Hippocampal formation (tissue), 2 donors: ENCODE data around the gene PLEKHH3.

Experiments
- DNase-seq, 2 donors: peaks; one replicate each; lab custom pipeline; 2025; lab: John Stamatoyannopoulos, UW

Gene PLEKHH3, protein sequence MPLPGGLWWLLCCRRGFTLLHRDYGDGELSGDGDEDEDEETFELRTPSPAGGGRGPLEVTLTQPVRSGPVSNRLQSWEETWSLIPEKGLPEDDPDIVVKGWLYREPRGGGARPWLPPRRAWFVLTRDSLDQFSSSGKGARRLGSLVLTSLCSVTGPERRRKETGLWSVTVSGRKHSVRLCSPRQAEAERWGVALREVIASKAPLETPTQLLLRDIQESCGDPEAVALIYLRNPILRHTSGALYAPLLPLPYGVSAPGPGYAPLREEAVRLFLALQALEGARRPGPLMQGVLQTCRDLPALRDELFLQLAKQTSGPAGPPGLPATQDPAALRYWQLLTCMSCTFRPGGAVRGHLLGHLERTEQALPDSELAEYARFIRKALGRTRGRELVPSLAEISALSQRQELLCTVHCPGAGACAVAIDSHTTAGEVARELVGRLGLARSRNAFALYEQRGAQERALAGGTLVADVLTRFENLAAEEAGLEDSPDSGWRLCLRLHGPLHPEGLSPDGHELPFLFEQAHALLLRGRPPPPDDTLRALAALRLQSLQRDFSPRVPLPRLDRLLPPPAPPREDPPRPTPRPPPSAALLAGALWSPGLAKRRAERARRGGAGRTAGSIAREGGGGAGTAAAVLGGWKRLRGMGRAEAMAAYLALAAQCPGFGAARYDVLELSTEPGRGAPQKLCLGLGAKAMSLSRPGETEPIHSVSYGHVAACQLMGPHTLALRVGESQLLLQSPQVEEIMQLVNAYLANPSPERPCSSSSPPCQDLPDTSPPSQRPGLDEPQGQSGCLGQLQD

DNA sequence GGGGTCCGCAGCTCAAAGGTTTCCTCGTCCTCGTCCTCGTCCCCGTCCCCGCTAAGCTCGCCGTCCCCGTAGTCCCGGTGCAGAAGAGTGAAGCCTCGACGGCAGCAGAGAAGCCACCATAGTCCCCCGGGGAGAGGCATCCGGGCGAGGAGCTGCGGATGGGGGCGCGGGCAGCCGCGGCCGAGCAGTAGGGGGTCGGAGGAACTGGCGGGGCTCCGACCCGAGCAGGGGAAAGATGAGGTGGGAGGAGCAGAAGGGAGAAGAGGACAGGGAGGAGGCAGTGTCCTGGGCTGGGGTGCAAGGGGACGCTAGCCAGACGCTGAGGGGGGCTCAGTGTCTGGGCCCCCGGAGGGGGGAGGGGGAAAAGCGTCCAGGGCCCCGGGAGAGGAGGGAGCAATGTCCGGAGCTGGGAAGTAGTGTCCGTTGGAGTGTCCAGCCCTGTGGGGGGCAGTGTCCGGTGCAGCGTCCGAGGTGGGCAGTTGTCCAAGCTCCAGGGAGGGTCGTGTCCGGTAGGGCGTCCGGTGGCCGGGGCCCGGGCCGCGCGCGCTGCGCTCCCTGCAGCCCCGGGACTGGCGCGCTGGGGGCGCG, at the start of gene PLEKHH3:
Gene PLEKHH3 (minus strand): TSS at position 571 of the 588 bp plus-strand sequence. CDS start 431 bp downstream, at position 140.
- no peak for DNase-seq

DNA sequence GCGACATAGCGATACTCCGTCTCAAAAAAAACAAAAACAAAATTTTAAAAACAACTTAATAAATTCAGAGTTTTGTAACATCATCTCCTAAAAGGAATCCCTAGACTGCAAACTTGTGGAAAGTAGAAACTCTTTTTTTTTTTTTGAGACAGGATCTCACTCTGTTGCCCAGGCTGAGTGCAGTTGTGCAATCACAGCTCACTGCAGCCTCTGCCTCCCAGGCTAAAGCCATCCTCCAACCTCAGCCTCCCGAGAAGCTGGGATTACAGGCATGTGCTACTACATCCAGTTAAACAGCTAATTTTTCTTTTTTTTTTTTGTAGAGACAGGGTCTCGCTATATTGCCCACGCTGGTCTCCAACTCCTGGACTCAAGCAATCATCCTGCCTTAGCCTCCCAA, 48.3 kb upstream of the PLEKHH3 start:
- no peak for DNase-seq

DNA sequence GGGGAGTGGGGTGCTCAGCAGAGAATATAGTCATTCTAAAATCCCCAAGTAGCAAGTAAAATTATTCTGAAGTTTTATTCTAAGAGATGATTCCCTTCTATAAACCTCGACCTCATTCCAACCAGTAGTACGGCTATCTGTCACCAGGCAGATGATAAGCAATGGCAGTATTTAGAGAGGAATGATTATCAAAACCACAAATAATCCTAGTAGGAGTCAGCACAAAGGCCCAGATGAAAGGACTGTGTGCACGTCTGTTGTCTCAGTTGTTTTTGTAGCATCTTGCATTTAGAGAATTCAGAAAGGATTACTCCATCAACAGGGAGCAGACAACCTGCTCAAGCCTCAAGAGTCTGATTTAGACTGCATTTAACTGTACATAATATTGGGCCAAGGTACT, 46.8 kb upstream of the PLEKHH3 start:
- no peak for DNase-seq

DNA sequence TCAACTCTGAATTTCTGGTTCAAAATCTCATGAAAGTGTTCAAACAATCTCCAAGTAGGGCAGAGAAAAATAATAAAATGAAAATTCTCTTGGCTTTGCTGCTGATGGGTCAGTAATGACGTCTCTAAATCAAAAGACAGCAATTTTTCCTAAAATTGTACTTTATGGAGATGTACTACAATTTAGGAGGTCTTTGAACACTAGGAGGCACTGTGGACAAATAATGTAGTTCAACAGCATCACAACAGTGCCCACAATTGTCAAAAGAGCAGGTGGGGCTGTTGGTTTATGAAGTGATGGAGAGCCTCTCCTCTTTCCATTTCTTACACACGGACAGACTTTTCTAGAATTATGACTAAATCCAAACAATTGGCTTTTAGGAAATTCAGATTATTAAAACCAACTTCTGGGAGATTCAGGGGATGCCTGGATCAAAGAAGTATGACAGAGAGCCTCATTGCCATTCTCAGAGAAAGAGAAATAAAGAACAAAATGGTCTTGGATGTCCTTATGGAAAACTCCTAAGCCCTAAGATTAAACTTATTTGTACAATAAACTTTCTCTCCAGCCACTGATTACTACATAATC, 44.3 kb upstream of the PLEKHH3 start:
- DNase-seq: peak in 1 of 2 donors; percentile 55

DNA sequence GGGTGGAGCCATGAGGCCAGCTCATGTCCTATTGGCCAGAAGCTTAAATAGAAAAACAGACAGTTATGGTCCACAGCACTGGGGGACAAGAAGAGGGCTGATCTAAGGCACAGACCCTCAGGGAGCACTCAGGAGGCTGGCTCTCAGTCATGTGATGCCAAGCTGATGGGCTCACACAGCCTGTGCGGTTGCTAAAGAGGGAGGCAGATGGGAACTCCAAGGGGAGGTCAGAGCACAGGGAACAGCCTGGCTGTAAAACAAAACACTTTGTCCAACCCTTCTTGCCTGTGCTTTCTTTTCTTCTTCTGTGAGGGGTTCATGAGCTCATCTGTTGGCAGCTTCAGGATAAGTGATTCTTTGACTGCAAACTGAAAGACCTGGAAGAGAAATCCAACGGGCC, 32.8 kb upstream of the PLEKHH3 start:
- DNase-seq: peak in 1 of 2 donors; percentile 6

DNA sequence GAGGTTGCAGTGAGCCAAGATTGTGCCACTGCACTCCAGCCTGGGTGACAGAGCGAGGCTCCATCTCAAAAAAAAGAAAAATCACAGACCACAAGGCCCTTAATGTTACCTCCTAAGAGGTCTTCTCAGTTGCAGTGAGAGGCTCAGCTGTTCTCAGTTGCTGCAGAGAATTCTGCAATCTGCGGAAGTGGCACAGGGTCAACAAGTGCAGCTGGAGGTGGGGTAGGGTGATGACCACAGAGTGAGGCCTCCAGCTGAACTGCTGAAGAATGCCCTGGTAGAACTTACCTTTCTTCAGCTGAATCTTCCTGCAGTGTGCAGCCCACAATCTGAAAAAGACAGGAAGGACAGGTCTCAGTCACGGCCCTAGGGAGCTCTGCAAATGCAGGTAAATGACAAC, 31.8 kb upstream of the PLEKHH3 start:
- DNase-seq: no peak

DNA sequence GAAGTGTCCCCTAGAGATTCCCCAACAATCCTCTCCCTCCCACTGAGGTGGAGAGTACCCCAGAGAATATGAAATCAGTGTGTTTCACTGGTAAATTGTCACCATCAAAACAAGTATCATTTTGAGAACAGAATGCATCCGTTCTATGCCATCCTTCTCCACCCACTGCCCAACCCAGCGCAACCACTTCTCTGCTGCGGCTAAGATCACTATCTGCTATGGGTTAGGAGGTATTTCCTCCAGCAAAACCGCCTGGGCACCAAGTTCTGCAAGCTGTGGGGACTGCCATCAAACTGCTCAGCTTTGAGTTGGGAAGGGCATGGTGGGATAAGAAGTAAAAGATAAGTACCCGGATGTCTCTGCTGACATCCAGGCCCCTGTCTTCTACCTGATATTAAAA, 29.9 kb upstream of the PLEKHH3 start:
- no peak for DNase-seq

DNA sequence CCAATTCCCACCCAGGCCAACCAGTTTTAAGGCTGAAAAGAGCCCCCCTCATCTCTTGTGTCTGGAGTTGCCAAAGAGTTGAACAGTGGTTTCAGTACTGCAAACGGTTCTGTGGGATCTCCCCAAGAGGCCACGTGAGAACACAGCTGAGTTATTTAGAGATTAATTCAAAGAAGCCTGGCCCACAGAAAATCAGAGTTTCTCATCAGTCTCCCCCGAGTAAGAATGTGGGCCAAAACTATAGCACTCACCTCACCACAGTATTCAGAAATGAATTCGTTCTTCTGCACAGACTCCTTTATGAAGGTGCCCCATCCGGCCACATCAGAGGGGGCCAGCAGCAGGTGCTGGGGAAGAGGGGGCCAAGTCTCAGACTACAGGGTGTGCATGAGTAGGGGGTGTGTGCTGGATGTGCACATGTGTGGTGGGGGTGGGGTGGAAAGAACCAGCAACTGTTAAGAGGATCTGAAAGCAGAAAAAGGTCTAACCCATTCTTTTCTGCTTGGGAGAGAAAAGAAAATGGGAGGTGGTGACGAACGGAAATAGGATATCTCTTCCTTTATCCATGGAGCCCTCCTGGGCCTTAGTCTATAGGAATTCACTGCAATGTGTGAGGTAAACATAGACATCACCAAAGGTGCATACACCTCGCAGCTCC, 28.2 kb upstream of the PLEKHH3 start:
- DNase-seq: no peak

DNA sequence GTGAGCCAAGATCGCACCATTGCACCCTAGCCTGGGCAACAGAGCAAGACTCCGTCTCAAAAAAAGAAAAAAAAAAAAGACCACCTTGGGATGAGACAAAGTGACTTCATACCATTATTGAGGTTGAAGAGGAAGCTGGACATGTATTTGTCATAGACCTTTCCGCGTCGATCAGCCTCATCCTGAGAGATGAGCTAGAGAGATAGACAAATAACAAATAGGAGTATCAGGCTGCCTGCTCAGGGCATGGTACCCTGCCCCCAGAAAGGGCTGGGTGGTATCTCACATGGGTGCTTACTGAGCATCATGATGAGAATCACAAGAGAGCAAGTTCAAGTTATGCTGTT, 27.7 kb upstream of the PLEKHH3 start:
- DNase-seq: no peak

DNA sequence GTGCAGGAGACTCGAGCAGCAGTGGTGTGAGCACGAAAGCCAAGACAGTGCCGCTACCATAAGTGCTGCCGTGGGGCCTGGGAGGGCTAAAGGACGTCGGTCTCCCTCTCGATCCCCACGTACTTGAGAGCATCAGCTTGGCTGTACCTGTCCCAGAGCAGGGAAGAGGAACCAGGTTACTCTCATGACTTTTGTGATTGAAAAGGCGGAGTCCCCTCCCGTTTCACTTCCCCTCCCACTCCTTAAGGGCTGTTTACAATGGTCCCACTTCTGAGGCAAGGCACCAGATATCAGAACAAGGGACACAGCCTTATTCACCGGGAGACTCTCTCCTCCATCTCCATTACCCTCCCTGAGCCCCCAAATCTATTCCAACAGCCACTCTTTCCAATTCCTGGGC, 25.7 kb upstream of the PLEKHH3 start:
- DNase-seq: no peak

DNA sequence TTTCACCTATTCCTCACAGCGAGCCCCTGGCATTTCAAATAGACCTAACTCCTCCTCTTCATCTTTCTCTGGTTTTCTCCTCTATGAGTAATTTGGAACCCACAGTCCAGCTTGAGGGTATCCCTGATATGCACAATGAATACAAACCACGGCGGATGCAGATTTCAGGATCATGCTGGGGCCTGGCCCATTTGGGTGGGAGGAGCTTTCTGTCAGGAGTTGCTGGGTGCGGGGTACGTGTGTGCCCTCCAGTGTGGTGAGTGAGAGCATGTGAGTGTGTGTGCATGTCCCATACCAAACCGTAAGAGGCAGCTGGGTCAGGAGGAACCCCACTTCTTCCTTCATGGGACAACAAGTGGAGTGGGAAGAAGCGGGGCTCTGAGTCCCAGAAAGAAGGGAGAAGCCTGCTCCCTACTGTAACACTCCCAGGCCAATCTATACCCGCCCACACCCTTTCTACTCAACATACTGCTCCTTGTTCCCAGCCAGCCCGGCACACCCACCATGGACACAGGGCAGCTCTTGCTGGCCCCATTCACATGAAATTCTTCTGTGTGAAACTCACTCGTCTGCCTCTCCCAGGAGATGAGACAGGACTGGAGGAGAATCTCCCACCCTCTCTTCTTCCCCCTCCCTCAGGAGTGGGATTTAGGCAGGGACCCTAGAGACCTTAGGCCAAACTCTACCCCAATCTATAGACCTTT, 23.9 kb upstream of the PLEKHH3 start:
- DNase-seq: no peak

DNA sequence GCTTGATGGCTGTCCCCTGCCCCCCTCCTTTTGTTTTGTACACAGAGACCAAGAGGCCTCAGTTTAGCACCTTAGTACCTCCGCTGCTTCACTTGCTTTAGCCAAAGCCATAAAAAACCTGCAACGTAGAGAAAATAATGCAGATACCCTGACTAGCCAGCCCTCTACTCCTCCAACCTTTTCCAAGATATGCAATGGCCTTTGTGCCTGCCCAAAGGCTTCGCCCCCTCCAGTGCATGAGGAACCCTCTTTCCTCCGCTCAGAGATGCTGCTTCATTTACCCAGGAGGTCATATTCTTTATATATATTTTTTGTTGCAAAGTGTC, 22.6 kb upstream of the PLEKHH3 start:
- no peak for DNase-seq

DNA sequence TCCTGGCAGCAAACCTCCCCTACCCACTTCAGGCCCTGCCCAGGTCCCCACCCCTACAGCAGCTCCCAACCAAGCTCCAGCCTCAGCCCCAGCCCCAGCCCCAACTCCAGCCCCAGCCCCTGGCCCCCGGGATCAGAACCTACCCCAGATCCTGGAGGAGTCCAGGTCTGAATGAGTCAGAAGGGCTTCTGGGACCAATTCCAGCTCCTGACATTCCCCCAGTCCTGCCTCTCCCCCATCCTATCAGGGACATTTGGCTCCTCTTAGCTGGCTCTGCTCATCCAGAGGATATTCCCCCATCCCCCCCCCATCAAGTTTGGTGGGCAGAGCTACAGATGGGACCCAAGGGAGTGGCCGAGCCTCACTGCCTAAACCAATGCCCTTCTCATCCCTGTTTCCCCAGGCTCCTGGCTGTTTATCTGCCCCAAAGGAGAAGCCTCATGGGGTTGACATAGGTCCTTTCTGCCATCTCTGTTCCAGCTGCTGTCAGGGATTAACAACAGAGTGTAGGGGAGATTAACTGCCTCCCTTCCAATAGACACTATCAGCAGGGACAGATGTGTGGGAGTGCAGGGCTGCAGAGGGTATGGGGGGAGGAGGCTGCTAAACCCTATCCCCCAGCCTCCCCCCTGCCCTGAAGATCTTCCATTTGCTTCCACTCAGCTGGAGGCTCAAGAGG, 22.1 kb upstream of the PLEKHH3 start:
- DNase-seq: no peak

DNA sequence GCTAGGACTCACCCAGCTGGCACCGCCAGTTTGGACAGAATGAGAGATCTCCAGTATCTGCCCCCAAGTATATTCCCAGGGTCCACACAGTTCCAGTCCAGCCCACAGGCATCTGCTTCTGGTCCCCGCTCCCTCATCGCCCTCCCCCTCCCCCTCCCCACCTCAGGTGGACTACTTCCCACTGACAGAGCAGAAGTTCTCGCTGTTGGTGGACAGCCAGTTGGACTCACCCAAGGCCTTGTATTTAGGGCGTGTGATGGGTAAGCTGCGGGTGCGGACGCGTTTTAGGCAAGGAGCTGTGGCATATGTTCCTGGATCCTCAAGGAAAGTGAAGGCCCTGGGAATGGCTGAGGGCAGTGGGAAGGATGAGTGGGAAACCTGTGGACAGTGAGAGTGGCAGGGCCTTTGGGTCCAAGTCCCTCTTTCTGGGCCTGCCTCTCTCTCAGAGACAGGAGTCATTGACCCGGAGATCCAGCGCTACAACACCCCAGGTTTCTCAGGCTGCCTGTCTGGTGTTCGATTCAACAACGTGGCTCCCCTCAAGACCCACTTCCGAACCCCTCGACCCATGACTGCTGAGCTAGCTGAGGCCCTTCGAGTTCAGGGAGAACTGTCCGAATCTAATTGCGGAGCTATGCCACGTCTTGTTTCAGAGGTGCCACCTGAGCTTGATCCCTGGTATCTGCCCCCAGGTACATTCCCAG, 20.5 kb upstream of the PLEKHH3 start:
- DNase-seq: no peak

DNA sequence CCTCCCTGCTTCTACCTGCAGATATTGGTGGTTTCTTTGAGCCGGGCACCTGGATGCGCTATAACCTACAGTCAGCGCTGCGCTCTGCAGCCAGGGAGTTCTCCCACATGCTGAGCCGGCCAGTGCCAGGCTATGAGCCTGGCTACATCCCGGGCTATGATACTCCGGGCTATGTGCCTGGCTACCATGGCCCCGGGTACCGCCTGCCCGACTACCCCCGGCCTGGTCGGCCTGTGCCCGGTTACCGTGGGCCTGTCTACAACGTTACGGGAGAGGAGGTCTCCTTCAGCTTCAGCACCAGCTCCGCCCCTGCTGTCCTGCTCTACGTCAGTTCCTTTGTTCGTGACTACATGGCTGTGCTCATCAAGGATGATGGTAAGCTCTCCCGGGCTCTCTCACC, 18.7 kb upstream of the PLEKHH3 start:
- DNase-seq: no peak

DNA sequence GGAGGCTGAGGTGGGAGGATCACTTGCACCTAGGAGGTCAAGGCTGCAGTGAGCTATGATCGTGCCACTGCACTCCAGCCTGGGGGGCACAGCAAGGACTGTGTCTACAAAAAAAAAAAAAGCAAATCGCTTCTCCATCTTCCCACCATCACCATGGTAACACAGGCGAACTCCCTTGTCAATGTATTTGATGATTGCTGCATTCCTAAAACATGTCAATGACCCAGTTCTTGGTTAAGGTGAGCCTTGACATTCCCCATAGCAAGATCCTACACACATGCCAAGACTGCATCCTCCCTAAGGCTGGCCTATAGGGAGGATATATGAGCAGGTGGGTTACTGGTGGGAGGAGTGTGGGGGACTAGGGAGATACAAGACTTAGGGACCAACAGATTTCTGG, 17.7 kb upstream of the PLEKHH3 start:
- no peak for DNase-seq

DNA sequence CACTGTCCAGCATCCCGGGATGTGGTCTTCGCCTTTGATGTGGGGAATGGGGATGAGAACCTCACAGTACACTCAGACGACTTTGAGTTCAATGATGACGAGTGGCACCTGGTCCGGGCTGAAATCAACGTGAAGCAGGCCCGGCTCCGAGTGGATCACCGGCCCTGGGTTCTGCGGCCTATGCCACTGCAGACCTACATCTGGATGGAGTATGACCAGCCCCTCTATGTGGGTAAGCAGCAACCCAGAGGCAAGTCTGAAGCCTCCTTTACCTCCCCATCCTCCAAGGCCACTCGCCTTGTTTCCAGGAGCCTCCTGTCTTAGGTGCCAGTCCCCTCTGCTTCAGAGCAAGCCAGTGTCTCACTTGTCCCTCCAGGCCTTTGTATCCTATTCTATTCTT, 15.7 kb upstream of the PLEKHH3 start:
- DNase-seq: no peak

DNA sequence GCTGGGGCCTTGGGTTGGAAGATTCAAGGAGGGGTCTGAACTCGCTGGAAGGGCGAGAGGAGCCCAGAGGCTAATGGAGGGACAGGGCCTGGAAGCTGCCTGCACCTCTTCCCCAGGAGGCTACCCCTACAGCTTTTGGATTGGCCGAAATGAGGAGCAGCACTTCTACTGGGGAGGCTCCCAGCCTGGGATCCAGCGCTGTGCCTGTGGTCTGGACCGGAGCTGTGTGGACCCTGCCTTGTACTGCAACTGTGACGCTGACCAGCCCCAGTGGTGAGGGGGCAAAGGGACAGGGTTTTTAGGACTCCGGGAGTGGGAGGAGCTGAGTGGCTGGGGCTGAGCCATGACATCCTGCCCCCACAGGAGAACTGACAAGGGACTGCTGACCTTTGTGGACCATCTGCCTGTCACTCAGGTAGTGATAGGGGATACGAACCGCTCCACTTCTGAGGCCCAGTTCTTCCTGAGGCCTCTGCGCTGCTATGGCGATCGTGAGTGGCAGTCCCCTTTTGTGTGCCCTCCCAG, 14.3 kb upstream of the PLEKHH3 start:
- DNase-seq: no peak

DNA sequence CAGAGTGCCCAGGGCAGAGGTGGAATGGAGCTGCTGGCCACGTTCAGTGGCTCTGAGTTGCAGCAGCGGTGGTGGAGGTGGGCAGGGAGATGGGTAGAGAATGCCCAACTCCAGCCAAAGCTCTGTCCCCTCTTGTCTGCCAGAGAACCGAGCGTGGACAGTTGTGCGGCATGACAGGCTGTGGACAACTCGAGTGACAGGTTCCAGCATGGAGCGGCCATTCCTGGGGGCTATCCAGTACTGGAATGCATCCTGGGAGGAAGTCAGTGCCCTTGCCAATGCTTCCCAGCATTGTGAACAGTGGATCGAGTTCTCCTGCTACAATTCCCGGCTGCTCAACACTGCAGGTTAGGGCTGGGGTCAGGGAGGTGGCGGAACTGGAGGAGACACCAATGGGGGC, 13.8 kb upstream of the PLEKHH3 start:
- DNase-seq: no peak

DNA sequence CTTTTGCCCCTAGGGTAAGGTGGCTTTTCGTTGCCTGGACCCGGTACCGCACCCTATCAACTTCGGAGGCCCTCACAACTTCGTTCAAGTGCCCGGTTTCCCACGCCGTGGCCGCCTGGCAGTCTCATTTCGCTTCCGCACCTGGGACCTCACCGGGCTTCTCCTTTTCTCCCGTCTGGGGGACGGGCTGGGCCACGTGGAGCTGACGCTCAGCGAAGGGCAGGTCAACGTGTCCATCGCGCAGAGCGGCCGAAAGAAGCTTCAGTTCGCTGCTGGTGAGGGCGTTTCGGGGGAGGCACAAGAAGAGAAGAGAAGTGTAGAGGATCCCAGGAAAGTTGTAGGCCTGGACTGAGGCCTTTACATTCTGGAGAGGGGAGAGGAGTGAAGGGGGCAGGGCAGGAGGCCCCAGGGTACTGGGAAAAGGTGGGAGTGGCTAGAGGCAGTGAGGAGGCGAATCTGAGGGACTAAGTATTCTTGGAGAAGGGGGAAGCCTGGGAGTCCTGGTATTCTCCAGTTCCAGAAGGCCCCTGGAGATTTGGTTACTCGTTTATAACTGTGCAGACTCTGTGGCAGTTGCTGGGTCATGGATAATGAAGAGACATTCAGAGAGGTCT, 11.0 kb upstream of the PLEKHH3 start:
- no peak for DNase-seq
